DND-41 (cell line): ENCODE data around the gene IGFBP4.

Source experiments
- CTCF ChIP-seq: IDR thresholded peaks from 2 replicates; pipeline ENCODE4 v1.5.1; 2012; ENCODE audit warnings: borderline replicate concordance, low read length, moderate library complexity, mild to moderate bottlenecking; ENCODE audit not compliant: poor library complexity, severe bottlenecking; ENCODE audit errors: extremely low read depth
- EZH2 ChIP-seq: IDR thresholded peaks from 3 replicates; pipeline ENCODE4 v1.6.1; 2012; ENCODE audit warnings: borderline replicate concordance, low read depth, mild to moderate bottlenecking, moderate library complexity, low read length, inconsistent platforms; ENCODE audit not compliant: severe bottlenecking

GRCh38 chr17:40506786-40507185 is 63.5 kb downstream of the IGFBP4 start:
- TF ChIP-seq CTCF (no peak), EZH2 (no peak)
